Upper lobe of left lung (tissue), 4 donors: ENCODE data around the gene CMIP.

ENCODE experiments used
- EP300 ChIP-seq, 4 donors: sonication (generic); formaldehyde crosslinking; IDR thresholded peaks; one replicate each; pipeline ENCODE4 v1.5.1; 2017; ENCODE audit warnings: antibody characterized with exemption in 4 of 4, control low read depth in 2 of 4
- POLR2A ChIP-seq, 4 donors: fragments of 450-650 bp; IDR thresholded peaks; one replicate each; pipeline ENCODE4 v1.5.1; 2016 to 2017; ENCODE audit warnings: antibody characterized with exemption in 4 of 4, mild to moderate bottlenecking in 2 of 4
- POLR2AphosphoS5 ChIP-seq, 2 donors: sonication (generic); formaldehyde crosslinking; IDR thresholded peaks; one replicate each; pipeline ENCODE4 v1.5.1; 2017; ENCODE audit warnings: antibody characterized with exemption in 2 of 2
- TF ChIP-seq, protein P1 (sequence below), 6 experiments: fragments of 450-650 bp in 4 of 6; fragments of 200-600 bp in 2 of 6; sonication (generic) in 2 of 6; IDR thresholded peaks; one replicate each; pipeline ENCODE4 v1.5.1; 2016 to 2019; ENCODE audit warnings: antibody characterized with exemption in 6 of 6

DNA sequence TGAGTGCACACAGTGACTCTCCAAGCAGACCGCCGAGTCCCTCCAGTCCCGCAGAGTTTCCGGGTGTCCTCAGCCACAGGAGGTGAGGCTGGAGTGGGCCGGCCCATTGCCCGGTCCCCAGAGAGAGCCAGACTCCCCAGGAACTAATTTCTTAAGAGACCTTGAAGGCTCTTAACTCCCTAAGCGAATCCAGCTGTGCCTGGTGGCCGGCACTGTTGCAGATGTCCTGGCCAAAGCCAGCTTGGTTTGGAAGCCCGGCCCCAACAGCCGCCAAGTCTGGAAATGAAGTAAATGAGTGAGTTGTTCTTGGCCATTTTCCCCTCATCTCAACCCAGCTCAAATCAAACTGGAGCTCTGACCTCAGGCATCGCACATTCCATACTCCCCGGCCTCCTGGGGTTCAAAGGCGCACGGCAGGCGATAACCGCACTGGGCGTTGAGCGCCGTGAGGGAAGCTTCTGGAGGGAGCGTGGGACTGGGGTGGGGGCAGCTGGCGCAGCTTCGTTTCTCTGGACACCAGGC lies 42.0 kb downstream of the CMIP start:
- TF ChIP-seq EP300 (IDR thresholded peaks at IDR 0.05): no peak
- TF ChIP-seq, protein P1, sequence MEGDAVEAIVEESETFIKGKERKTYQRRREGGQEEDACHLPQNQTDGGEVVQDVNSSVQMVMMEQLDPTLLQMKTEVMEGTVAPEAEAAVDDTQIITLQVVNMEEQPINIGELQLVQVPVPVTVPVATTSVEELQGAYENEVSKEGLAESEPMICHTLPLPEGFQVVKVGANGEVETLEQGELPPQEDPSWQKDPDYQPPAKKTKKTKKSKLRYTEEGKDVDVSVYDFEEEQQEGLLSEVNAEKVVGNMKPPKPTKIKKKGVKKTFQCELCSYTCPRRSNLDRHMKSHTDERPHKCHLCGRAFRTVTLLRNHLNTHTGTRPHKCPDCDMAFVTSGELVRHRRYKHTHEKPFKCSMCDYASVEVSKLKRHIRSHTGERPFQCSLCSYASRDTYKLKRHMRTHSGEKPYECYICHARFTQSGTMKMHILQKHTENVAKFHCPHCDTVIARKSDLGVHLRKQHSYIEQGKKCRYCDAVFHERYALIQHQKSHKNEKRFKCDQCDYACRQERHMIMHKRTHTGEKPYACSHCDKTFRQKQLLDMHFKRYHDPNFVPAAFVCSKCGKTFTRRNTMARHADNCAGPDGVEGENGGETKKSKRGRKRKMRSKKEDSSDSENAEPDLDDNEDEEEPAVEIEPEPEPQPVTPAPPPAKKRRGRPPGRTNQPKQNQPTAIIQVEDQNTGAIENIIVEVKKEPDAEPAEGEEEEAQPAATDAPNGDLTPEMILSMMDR (IDR thresholded peaks at IDR 0.05): no peak
- TF ChIP-seq POLR2A (IDR thresholded peaks at IDR 0.05): no peak
- peak in 1 of 2 donors; percentile 8 for TF ChIP-seq POLR2AphosphoS5 (IDR thresholded peaks at IDR 0.05)
